ENCODE results near the gene CNBD2.
"Not testable (repeated sequence)": the region's sequence is repeated elsewhere in the genome, so short reads cannot be mapped to it uniquely, and the experiment has no call there.

Gene CNBD2

GRCh38 chr20:36060676-36061075 is 92.3 kb downstream of the CNBD2 start:
- no peak for FAIRE-seq

GRCh38 chr20:36061754-36062153 is 93.4 kb downstream of the CNBD2 start:
- FAIRE-seq (no peak), DNase-seq (ENCODE audit: low spot score) (no peak)

More at GRCh38 chr20:36060676-36061075, 92.3 kb downstream of the CNBD2 start:
- no peak for DNase-seq (ENCODE audit: low spot score)

DNA sequence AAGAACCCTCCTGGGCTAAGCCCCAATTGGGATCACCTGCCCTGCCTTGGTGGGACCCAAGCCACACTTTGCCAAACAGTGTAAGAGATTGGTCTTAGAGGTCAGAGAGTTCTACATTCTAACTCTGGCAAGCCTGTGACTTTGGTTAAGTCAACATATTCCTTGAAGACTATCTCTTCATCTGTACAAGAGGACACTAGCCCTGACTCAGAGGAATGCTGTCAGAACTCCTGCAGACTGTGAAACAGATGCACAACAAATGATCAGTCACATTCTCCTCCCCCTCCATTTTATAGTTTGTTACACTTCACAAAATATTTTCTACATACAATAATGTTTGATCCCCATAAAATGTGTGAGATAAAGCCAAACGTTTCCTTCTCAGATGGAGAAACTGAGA is 94.4 kb downstream of the CNBD2 start:
- FAIRE-seq (no peak), DNase-seq (ENCODE audit: low spot score) (no peak)

GRCh38 chr20:36063916-36064657 is 95.7 kb downstream of the CNBD2 start:
- FAIRE-seq, result no peak
- no peak for DNase-seq (ENCODE audit: low spot score)

DNA sequence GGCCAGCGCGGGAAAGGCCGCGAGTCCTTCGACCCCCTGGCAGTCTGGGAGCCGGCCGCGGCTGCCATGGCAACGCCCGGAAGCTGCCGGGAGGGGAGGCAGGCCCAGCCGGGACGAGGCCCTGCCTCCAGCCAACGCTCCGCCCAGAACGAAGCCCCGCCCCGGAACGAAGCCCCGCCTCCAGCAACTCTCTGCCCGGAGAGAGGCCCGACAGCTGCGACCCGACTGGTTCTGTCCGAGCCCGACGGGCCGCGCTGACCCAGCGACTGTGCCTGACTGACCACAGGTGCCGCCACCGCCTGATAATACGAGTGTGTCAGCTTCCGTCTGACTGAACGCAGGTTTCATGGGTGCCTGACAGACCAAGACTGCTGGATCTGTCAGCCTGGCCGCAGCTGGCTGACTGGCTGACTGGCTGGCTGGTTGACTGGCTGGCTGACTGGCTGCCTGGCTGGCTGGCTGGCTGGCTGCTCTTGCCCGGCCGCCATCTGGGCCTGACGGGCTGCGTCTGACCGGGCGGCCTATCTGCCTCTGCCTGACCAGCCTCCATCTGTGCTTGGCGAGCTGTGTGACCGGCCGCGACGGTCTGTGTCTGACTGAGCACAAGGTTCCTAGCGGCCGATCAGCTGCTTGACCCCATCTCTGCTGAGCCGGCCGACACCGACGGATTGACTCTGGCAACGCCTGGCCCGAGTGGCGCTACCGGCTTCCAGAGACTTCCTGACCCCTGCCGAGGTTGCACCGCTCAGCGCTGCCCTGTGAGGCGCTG is 96.5 kb downstream of the CNBD2 start:
- DNase-seq (ENCODE audit: low spot score), result peak; percentile 99
- peak; percentile 77 for FAIRE-seq

GRCh38 chr20:36065427-36065998 is 97.1 kb downstream of the CNBD2 start:
- DNase-seq (ENCODE audit: low spot score) (no peak), FAIRE-seq (no peak)

GRCh38 chr20:36066777-36067176 is 98.4 kb downstream of the CNBD2 start:
- no peak for DNase-seq (ENCODE audit: low spot score)
- no peak for FAIRE-seq

DNA sequence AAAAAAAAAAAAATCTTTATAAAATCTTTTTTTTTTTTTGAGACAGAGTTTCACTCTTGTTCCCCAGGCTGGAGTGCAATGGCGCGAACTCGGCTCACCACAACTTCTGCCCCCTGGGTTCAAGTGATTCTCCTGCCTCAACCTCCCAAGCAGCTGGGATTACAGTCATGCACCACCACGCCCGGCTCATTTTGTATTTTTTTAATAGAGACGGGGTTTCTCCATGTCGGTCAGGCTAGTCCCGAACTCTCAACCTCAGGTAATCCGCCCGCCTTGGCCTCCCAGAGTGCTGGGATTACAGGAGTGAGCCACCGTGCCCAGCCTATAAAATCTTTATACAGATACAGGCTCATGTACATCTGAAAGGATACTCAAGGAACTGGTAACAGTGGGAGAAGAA is 100.1 kb downstream of the CNBD2 start:
- not testable (repeated sequence) for FAIRE-seq; DNase-seq (ENCODE audit: low spot score)

GRCh38 chr20:36070451-36070850 is 102.1 kb downstream of the CNBD2 start:
- FAIRE-seq, result no peak
- DNase-seq (ENCODE audit: low spot score), result no peak

DNA sequence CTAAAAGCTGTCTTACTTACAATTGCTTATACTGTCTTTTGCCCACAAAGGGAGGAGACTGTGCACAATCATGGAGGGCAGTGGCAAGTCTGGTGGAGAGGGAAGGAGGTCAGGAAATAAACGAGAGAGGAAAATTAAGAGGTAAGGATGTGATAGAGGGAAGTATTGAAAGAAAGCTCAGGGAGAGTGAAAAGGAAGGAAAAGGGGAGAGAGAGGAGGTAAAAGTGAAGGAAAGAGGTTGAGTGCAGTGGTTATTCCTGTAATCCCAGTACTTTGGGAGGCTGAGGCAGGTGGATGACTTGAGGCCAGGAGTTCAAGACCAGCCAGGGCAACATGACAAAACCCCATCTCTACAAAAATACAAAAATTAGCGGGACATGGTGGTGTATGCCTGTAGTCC is 103.5 kb downstream of the CNBD2 start:
- DNase-seq (ENCODE audit: low spot score) (no peak), FAIRE-seq (no peak)

DNA sequence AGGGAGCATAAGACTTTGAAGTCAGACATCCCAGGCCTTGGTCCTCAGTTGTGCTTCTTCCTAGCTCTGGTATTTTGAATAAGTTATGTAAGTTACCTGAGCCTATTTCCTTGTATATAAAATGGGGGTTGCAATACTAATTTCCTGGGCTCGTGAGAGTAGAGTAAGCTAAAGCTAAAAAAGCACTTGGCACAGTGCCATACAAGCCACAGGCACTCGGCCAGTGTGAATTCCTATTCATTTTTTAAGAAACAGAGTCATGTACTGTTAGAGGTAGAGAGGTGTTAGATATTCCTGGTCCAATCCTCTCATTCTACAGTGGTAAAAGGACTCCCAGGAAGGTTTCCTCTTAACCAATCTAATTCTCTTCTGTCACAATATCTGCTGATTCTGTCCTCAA is 106.6 kb downstream of the CNBD2 start:
- no peak for FAIRE-seq
- DNase-seq (ENCODE audit: low spot score), result no peak

- not testable (repeated sequence) for DNase-seq (ENCODE audit: low spot score); FAIRE-seq
Observed at GRCh38 chr20:36077762-36078161, 109.4 kb downstream of the CNBD2 start.

GRCh38 chr20:36079486-36079885 is 111.1 kb downstream of the CNBD2 start:
- DNase-seq (ENCODE audit: low spot score) (no peak), FAIRE-seq (no peak)

DNA sequence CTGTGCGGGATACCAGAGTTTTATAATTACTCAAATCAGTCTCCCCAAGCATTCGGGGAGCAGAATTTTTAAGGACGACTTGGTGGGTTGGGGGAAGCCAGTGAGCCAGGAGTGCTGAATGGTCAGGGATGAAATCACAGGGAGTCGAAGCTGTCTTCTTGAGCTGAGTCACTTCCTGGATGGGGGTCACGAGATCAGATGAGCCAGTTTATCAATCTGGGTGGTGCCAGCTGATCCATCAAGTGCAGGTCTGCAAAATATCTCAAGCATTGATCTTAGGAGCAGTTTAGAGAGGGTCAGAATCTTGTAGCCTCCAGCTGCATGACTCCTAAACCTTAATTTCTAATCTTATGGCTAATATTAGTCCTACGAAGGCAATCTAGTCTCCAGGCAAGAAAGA is 111.6 kb downstream of the CNBD2 start:
- FAIRE-seq; DNase-seq (ENCODE audit: low spot score): not testable (repeated sequence)

All from urothelium cell line (cell line).